ENCODE data around the gene TMEM132A.

TMEM132A gene

DNA sequence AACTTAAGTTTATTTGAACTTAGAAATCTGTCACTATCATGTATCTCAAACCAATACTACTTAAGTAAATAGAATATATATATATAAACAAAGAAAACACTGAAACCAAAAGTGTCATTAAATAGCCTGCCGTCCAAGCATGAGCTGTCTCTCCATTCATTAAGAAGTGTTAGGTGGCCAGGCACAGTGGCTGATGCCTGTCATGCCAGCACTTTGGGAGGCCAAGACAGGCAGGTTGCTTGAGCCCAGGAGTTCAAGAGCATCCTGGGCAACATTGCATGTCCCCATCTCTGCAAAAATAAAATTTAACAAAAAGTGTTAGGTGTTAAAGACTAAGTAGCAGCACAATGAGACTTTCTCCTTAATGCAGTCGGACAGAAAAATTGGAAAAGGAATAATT, 61.2 kb downstream of the TMEM132A start:
- TF ChIP-seq, protein P1, sequence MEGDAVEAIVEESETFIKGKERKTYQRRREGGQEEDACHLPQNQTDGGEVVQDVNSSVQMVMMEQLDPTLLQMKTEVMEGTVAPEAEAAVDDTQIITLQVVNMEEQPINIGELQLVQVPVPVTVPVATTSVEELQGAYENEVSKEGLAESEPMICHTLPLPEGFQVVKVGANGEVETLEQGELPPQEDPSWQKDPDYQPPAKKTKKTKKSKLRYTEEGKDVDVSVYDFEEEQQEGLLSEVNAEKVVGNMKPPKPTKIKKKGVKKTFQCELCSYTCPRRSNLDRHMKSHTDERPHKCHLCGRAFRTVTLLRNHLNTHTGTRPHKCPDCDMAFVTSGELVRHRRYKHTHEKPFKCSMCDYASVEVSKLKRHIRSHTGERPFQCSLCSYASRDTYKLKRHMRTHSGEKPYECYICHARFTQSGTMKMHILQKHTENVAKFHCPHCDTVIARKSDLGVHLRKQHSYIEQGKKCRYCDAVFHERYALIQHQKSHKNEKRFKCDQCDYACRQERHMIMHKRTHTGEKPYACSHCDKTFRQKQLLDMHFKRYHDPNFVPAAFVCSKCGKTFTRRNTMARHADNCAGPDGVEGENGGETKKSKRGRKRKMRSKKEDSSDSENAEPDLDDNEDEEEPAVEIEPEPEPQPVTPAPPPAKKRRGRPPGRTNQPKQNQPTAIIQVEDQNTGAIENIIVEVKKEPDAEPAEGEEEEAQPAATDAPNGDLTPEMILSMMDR (IDR thresholded peaks at IDR 0.05): no peak
- Histone ChIP-seq H3K4me3 (no peak overlapping the region), H3K27ac (no peak overlapping the region)
- no peak for DNase-seq (ENCODE audit: low spot score)

DNA sequence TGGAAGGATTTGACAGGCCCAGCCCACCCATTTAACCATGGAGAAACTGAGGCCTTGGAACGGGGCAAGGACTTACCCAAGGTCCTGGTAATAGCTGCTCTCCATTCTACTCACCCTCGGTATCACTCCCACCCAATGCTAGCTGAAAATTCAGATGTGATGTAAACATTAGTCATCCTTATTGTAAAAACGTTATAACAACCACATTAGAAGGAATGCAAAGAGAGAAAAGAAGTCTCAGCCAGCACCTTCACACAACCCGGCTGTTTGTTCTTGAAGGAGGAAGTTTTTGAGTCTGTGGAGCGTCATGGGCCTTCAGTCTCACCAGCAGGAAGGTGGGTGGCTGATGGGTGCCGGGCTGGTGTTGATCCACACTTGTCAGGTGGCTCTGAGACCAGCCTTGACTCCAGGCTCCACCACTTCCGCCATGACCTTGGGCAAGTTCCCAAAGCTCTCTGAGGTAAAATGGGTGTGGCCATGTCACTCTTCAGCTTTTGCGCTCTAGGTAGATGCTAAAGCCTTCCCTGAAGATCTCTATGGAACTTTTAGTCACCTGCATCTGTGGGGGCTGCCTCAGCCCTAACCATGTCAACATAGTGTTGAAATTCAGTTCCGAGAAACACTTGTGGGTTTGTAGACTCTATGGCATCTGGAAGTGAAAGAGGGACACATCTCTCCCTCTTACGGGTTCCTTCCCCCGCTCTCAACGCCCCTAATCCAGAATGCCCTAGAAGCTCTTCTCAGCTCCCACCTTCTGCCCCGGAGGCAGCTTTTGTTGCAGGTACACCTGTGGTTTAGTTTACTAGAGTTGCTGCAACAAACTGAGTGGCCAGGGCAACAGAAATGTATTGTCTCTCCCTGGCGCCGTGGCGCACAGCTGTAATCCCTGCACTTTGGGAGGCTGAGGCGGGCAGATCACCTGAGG, 62.0 kb downstream of the TMEM132A start:
- no peak overlapping the region for H3K27ac ChIP-seq
- H3K4me3 ChIP-seq: no peak overlapping the region
- DNase-seq (ENCODE audit: low spot score): no peak
- TF ChIP-seq, protein P1 (IDR thresholded peaks at IDR 0.05): no peak
